IMR-90 (cell line): ENCODE data around the gene OSBPL3. TPM values are rescaled to one million over a fixed set of nuclear protein-coding genes. Genes with fewer than 3 reads are reported as not detected.

Experiments used
- ATAC-seq: fragments of 200-7000 bp; cut with Tn5 transposase; 2 replicates; pipeline ENCODE4 v1.9.1; 2020; ENCODE audit warnings: low read depth, mild to moderate bottlenecking, moderate library complexity
- BruUV-seq: library from RNA; stranded (reverse); fragments of 400-500 nt; replicated peaks from 2 replicates; lab custom pipeline; 2021; lab: Mats Ljungman, UMichigan
- CTCF ChIA-PET: fragments of 300-600 bp; formaldehyde crosslinking; extraction: SDS; loops from one replicate; lab custom pipeline; 2021; ENCODE audit warnings: antibody characterized with exemption; lab: Yijun Ruan, JAX
- POLR2A ChIA-PET: fragments of 300-600 bp; sonication (Branson Sonifier 250); formaldehyde crosslinking; loops from one replicate; lab custom pipeline; 2022; ENCODE audit warnings: antibody characterized with exemption; ENCODE audit not compliant: unreplicated experiment; lab: Charles Lee
- DNase-seq: peaks from one replicate; pipeline ENCODE4 v3.0.0; 2013
- H2AFZ ChIP-seq: replicated peaks from 2 replicates; pipeline ENCODE3; 2013; ENCODE audit warnings: low read length, mild to moderate bottlenecking; ENCODE audit not compliant: poor library complexity
- H2AK5ac ChIP-seq: 2 replicates; pipeline ENCODE4 v1.6.1; 2013; ENCODE audit warnings: low read depth, low read length, inconsistent platforms
- H2AK9ac ChIP-seq: replicated peaks from 2 replicates; pipeline ENCODE3; 2013; ENCODE audit warnings: mild to moderate bottlenecking, low read depth, low read length, moderate library complexity; ENCODE audit not compliant: poor library complexity
- H2BK120ac ChIP-seq: 2 replicates; pipeline ENCODE4 v1.6.1; 2013; ENCODE audit warnings: low read depth, low read length, inconsistent platforms
- H2BK15ac ChIP-seq: 3 replicates; pipeline ENCODE4 v1.6.1; 2013; ENCODE audit warnings: low read depth, low read length, inconsistent platforms
- H2BK20ac ChIP-seq: 2 replicates; pipeline ENCODE4 v1.6.1; 2013; ENCODE audit warnings: low read depth, mild to moderate bottlenecking, inconsistent platforms, low read length, moderate library complexity
- H2BK5ac ChIP-seq: 2 replicates; pipeline ENCODE4 v1.6.1; 2013; ENCODE audit warnings: mild to moderate bottlenecking, low read depth, low read length, inconsistent platforms; ENCODE audit not compliant: poor library complexity, severe bottlenecking
- H3K14ac ChIP-seq: replicated peaks from 2 replicates; pipeline ENCODE4 v1.6.1; 2013; ENCODE audit warnings: low read depth, low read length, inconsistent platforms
- H3K18ac ChIP-seq: 2 replicates; pipeline ENCODE4 v1.6.1; 2013; ENCODE audit warnings: low read depth, low read length, control low read depth
- H3K23ac ChIP-seq: 2 replicates; pipeline ENCODE4 v1.6.1; 2013; ENCODE audit warnings: low read depth, low read length, inconsistent platforms
- H3K27ac ChIP-seq: 2 replicates; pipeline ENCODE4 v1.5.1; 2013; ENCODE audit warnings: mild to moderate bottlenecking, control low read depth, low read length; ENCODE audit not compliant: insufficient read depth
- H3K27me3 ChIP-seq: 2 replicates; pipeline ENCODE4 v1.6.1; 2013; ENCODE audit warnings: low read length; ENCODE audit not compliant: control insufficient read depth, insufficient read depth
- H3K36me3 ChIP-seq: 2 replicates; pipeline ENCODE4 v1.6.1; 2013; ENCODE audit warnings: low read length, mixed read lengths; ENCODE audit not compliant: control insufficient read depth, insufficient read depth
- H3K4ac ChIP-seq: 2 replicates; pipeline ENCODE4 v1.6.1; 2013; ENCODE audit warnings: low read depth, low read length, inconsistent platforms
- H3K4me1 ChIP-seq: 2 replicates; pipeline ENCODE4 v1.6.1; 2013; ENCODE audit warnings: low read length, mixed read lengths; ENCODE audit not compliant: control insufficient read depth, insufficient read depth
- H3K4me2 ChIP-seq: 2 replicates; pipeline ENCODE4 v1.6.1; 2013; ENCODE audit warnings: low read depth, mild to moderate bottlenecking, control low read depth, low read length, moderate library complexity
- H3K4me3 ChIP-seq: 2 replicates; pipeline ENCODE4 v1.5.1; 2013; ENCODE audit warnings: low read depth, mild to moderate bottlenecking, control low read depth, low read length, moderate library complexity; ENCODE audit not compliant: insufficient read depth
- H3K56ac ChIP-seq: 2 replicates; pipeline ENCODE4 v1.6.1; 2013; ENCODE audit warnings: low read length, inconsistent platforms; ENCODE audit not compliant: insufficient read depth; ENCODE audit errors: extremely low read depth
- H3K79me1 ChIP-seq, 2 experiments: 2 replicates each; pipeline ENCODE4 v1.6.1; 2013; ENCODE audit warnings: low read length in 2 of 2, inconsistent platforms in 1 of 2, low read depth in 1 of 2
- H3K9ac ChIP-seq: 2 replicates; pipeline ENCODE4 v1.6.1; 2013; ENCODE audit warnings: low read depth, low read length, control low read depth
- H3K9me1 ChIP-seq: 2 replicates; pipeline ENCODE4 v1.6.1; 2013; ENCODE audit warnings: low read length, inconsistent platforms; ENCODE audit not compliant: insufficient read depth
- H3K9me3 ChIP-seq: 2 replicates; pipeline ENCODE4 v1.6.1; 2013; ENCODE audit warnings: low read length; ENCODE audit not compliant: control insufficient read depth, insufficient read depth
- H4K20me1 ChIP-seq: 2 replicates; pipeline ENCODE4 v1.6.1; 2013; ENCODE audit warnings: low read length, inconsistent platforms; ENCODE audit not compliant: insufficient read depth
- H4K5ac ChIP-seq: 2 replicates; pipeline ENCODE4 v1.6.1; 2013; ENCODE audit warnings: mild to moderate bottlenecking, low read depth, low read length, control low read depth
- H4K8ac ChIP-seq, 2 experiments: 2 replicates each; pipeline ENCODE4 v1.6.1; 2013; ENCODE audit warnings: low read depth in 2 of 2, low read length in 2 of 2, control low read depth in 1 of 2, inconsistent platforms in 1 of 2
- H4K91ac ChIP-seq: 2 replicates; pipeline ENCODE4 v1.6.1; 2013; ENCODE audit warnings: low read depth, low read length, inconsistent platforms; ENCODE audit not compliant: insufficient read depth
- MAFK ChIP-seq: IDR thresholded peaks from 2 replicates; pipeline ENCODE4 v1.6.1; 2012; ENCODE audit warnings: low read depth, low read length, improper control_type of control experiment
- POLR2A ChIP-seq: IDR thresholded peaks from 2 replicates; pipeline ENCODE4 v1.6.1; 2012; ENCODE audit warnings: mild to moderate bottlenecking, low read depth, low read length
- WGBS, 2 experiments: methylation state at CpG; one replicate each; pipeline versions ENCODE4 v1.1.5 to v1.1.7; 2013; ENCODE audit warnings: missing lambda C conversion rate in 2 of 2; ENCODE audit not compliant: insufficient read length in 1 of 2; ENCODE audit errors: extremely low coverage in 2 of 2; 5-methylcytosine and 5-hydroxymethylcytosine counted together
- dilution Hi-C: fragments of 300-500 bp; cut with HindIII; formaldehyde crosslinking; loops from one replicate; pipeline ENCODE4 v1.14.3; 2018; ENCODE audit warnings: low sequenced_read_pairs; ENCODE audit not compliant: unreplicated experiment
- in situ Hi-C: fragments of 300-500 bp; cut with MboI; formaldehyde crosslinking; loops from 3 replicates; pipeline ENCODE4 v1.14.3; 2019; ENCODE audit warnings: low sequenced_read_pairs, inconsistent platforms, mixed read lengths
- intact Hi-C: fragments of 100-400 bp; cut with micrococcal nuclease; formaldehyde crosslinking; loops from 2 replicates; pipeline ENCODE4 v1.10.0; 2022
- polyA plus RNA-seq, 3 experiments: library from polyadenylated mRNA; depleted of rRNA; stranded (reverse); fragments of >200 nt; gene quantifications; 2 replicates each; pipeline ENCODE4 v1.2.3, GENCODE V29; 2012; ENCODE audit warnings: low replicate concordance in 1 of 3
- total RNA-seq: library from RNA; depleted of rRNA; stranded (reverse); fragments of >200 nt; gene quantifications from 2 replicates; pipeline ENCODE4 v1.2.3, GENCODE V29; 2012

Gene OSBPL3
- total and polyA plus RNA-seq, 2 of the 4 experiments (the other 2 are of a cell fraction) = 18.0 to 29.9 TPM

DNA sequence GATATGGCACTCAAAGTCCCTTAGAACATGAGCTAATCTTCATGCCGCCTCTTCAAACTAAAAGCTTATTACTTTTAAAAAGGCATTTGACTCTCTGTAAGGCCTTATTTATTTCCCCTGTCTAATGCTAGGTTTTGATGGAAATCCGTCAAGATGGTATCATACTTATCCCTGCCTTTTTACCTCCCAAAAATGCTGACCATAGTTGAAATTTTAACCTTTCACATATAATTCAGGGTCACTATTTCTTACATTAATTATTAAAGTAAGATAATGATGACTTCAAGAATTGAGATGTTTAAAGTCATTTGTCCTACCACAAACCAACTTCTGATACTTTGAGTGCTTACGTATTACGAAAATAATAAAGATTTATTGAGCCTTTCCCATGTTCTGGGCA is 12.3 kb upstream of the OSBPL3 start:
- H3K4me1 ChIP-seq = no peaks in the 10 kb centered on the region
- no peak overlapping the region for H4K91ac ChIP-seq
- H2BK120ac ChIP-seq = no peak overlapping the region
- no peak overlapping the region for H3K9ac ChIP-seq
- TF ChIP-seq MAFK (peak; percentile 66), POLR2A (no peak)
- DNase-seq = no peak
- no peak overlapping the region for H2AK9ac ChIP-seq
- no peak overlapping the region for H4K8ac ChIP-seq
- H3K27ac ChIP-seq = no peak overlapping the region
- H2BK20ac ChIP-seq = no peak overlapping the region
- dilution Hi-C loops (no loop called here), in situ Hi-C loops (no loop called here), intact Hi-C loops (no loop called here)
- H2AK5ac ChIP-seq = no peak overlapping the region
- no peaks in the 10 kb centered on the region for H4K20me1 ChIP-seq
- CTCF ChIA-PET = no interaction called here
- H2BK5ac ChIP-seq = no peak overlapping the region
- no peak overlapping the region for H3K23ac ChIP-seq
- no peaks in the 10 kb centered on the region for H3K9me3 ChIP-seq
- H3K36me3 ChIP-seq = no peaks in the 10 kb centered on the region
- H3K4ac ChIP-seq = no peak overlapping the region
- no peak overlapping the region for H3K4me2 ChIP-seq
- H3K18ac ChIP-seq = no peak overlapping the region
- H2AFZ ChIP-seq = no peak overlapping the region
- POLR2A ChIA-PET = no interaction called here
- BruUV-seq = no TSS peak
- no peak overlapping the region for H4K5ac ChIP-seq
- H3K79me1 ChIP-seq = no peaks in the 10 kb centered on the region
- no peak for ATAC-seq
- WGBS, 2 experiments = no CpG with 5 or more reads among the region's 4 CpGs
- no peak overlapping the region for H3K56ac ChIP-seq
- H3K9me1 ChIP-seq = no peaks in the 10 kb centered on the region
- no peak overlapping the region for H3K4me3 ChIP-seq
- H3K27me3 ChIP-seq = no peaks in the 10 kb centered on the region
- H3K14ac ChIP-seq = no peak overlapping the region
- H2BK15ac ChIP-seq = no peak overlapping the region
